NT2/D1 (cell line): ENCODE results near the gene SDC3.

ENCODE experiments used
- SUZ12 ChIP-seq: IDR thresholded peaks from 2 replicates; pipeline ENCODE4 v1.6.1; 2011; ENCODE audit not compliant: insufficient read length, insufficient read depth; ENCODE audit errors: extremely low read depth
- YY1 ChIP-seq: IDR thresholded peaks from 2 replicates; pipeline ENCODE4 v1.6.1; 2011; ENCODE audit not compliant: insufficient read length, insufficient read depth

DNA sequence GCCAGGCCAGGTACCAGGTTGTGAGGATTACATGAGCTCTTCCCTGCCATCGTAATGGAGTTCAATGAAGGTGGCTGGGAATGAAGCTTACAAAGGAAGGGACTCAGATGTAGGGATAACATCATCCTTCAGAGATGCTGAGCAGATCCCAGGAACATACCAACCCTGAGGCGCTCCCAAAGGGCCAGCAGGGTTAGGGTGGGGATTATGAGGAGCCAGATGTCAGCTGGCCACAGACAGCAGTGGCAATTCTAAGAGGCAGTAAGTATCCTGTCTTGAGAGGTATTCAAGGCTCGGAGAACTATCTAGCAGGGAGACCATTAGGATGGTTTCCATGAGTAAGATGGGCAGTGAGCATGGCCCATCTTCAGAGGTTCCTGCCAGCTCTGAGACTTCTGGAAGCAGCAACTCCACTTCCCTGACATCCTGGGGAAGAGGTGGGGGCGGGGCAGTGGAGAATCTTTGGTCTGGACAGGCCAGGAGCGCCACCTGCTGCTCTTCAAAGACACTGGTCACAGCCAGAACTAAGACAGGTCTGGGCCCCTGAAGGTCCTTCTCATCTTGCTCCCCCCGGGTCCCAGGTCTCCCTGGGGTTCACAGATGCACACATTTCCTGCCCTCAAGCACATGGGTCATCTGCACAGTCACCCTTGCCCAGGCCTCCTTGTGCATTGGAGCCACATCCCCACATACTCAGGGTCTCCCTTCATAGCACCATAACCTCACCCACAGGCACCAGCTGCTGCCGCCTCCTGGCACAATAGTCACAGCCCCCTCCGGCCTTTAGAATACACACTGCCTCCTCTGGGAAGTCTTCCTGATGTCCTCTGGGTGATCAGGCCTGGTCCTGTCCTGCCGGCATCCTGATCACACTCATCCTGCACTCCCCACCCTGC lies 2.7 kb upstream of the SDC3 start:
- no peak for TF ChIP-seq YY1
- no peak for TF ChIP-seq SUZ12
